Pancreas (tissue), 10 donors: ENCODE data around the gene SIRT5. TPM values are rescaled to one million over a fixed set of nuclear protein-coding genes. Genes with fewer than 3 reads are reported as not detected.

Source experiments
- ATAC-seq, 4 donors: fragments of 200-7000 bp; cut with Tn5 transposase; one replicate each; pipeline versions ENCODE4 v1.8.0 to v1.9.1; 2020; ENCODE audit warnings: mild to moderate bottlenecking in 4 of 4, moderate library complexity in 4 of 4
- DNase-seq, 6 donors: peaks; one replicate each; pipeline ENCODE4 v3.0.0-alpha.2; 2020
- FAIRE-seq: peaks from 2 replicates; lab custom pipeline; 2012; peaks lifted over from hg19 to GRCh38; lab: Jason Lieb, UNC
- H3K27ac ChIP-seq, 4 donors: fragments of 200-600 bp; sonication (generic); 1 replicate in 3 of 4; 2 replicates in 1 of 4; pipeline versions ENCODE4 v1.5.0 to v1.8.0; 2020
- H3K27me3 ChIP-seq, 4 donors: fragments of 200-600 bp; one replicate each; pipeline ENCODE4 v1.8.0; 2021
- H3K36me3 ChIP-seq, 3 donors: fragments of 200-600 bp; sonication (generic) in 1 of 3; one replicate each; pipeline versions ENCODE4 v1.5.0 to v1.8.0; 2020 to 2021
- H3K4me1 ChIP-seq, 3 donors: fragments of 200-600 bp; one replicate each; pipeline ENCODE4 v1.8.0; 2021
- H3K4me3 ChIP-seq, 4 donors: fragments of 200-600 bp; sonication (generic) in 2 of 4; one replicate each; pipeline versions ENCODE4 v1.5.0 to v1.8.0; 2020 to 2021
- H3K9me3 ChIP-seq, 4 donors: fragments of 200-600 bp; one replicate each; pipeline ENCODE4 v1.8.0; 2021
- WGBS, 2 donors: extraction: QIAGEN DNeasy Blood & Tissue Kit; methylation state at CpG; one replicate each; pipeline ENCODE4 v1.1.7; 2013; 5-methylcytosine and 5-hydroxymethylcytosine counted together
- intact Hi-C, 3 donors: fragments of 100-400 bp; cut with DNase I; formaldehyde crosslinking; loops; one replicate each; pipeline versions ENCODE4 v1.11.1 to v1.14.2; 2022
- polyA plus RNA-seq, 2 donors: library from polyadenylated mRNA; stranded (reverse); fragments of 200-250 nt; gene quantifications; one replicate each; pipeline ENCODE4 v1.2.3, GENCODE V29; 2013
- total RNA-seq, 6 donors: library from RNA; stranded (reverse); fragmentation: NEBNext Ultra II Directional in 4 of 6; extraction: Animal tissue kit (Norgen Biotek cat#: 25700) in 4 of 6; gene quantifications; one replicate each; pipeline versions ENCODE4 v1.2.1 to v1.2.4, GENCODE V29; 2021 to 2023
- TF ChIP-seq, protein P1 (sequence below), 4 donors: fragments of 200-600 bp; sonication (generic) in 3 of 4; IDR thresholded peaks; one replicate each; pipeline versions ENCODE4 v1.5.0 to v1.8.0; 2021; ENCODE audit warnings: antibody characterized with exemption in 4 of 4
- donor health status: healthy with polysubstance abuse.
- donor health status: DM: no; HTN: no; CAD: no; lungs with moderate emphysema.
- donor health status: DM: no; HTN: no; CAD: no.
- donor health status: control.
- donor health status: control.
- donor health status: Bipolar disorder and iron deficiency.
- donor health status: DM: yes; HTN: yes; CAD: no.
- donor health status: DM: no; HTN: no; CAD: no.
- donor health status: DM: no; HTN: no; CAD: no.
- donor health status: DM: yes; HTN: yes; CAD: no.

The SIRT5 gene
- total and polyA plus RNA-seq, 8 donors: 3.8 to 8.6 (median 4.9) TPM

DNA sequence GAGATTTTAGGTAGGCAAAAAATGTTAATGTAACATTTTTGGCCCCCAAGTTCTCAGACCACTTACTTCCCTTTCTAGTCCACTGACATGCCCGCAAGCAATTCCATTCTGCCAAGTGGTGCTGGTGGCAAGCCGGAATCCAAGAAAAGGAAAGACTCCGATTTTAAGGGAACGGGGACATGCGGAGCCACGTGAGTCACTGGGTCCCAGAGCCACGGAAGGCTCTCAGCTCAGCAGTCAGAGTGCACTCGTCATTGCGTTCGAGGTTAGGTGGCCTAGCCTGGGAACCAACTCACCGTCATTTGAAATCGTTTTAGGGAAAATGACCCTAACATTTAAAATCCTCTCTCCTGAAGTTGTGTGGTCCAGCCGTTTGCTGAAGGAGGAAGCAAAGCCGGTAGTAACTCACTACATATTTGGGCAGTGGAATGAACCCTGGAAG, 711 bp upstream of the SIRT5 start:
- Histone ChIP-seq H3K36me3 (no peaks in the 10 kb centered on the region), H3K9me3 (no peaks in the 10 kb centered on the region), H3K27ac (peak overlapping the region; percentile 89 to 98 (median 96)), H3K4me1 (peaks cover 0 to 4% (median 0%) of the 10 kb centered on the region in 3 donors), H3K27me3 (no peaks in the 10 kb centered on the region), H3K4me3 (peak overlapping the region; percentile 23 to 90 (median 64))
- peak in 2 of 4 donors; percentile 3 to 4 for ATAC-seq
- peak in 4 of 6 donors; percentile 18 to 53 (median 38) for DNase-seq
- no peak for FAIRE-seq
- TF ChIP-seq, protein P1, sequence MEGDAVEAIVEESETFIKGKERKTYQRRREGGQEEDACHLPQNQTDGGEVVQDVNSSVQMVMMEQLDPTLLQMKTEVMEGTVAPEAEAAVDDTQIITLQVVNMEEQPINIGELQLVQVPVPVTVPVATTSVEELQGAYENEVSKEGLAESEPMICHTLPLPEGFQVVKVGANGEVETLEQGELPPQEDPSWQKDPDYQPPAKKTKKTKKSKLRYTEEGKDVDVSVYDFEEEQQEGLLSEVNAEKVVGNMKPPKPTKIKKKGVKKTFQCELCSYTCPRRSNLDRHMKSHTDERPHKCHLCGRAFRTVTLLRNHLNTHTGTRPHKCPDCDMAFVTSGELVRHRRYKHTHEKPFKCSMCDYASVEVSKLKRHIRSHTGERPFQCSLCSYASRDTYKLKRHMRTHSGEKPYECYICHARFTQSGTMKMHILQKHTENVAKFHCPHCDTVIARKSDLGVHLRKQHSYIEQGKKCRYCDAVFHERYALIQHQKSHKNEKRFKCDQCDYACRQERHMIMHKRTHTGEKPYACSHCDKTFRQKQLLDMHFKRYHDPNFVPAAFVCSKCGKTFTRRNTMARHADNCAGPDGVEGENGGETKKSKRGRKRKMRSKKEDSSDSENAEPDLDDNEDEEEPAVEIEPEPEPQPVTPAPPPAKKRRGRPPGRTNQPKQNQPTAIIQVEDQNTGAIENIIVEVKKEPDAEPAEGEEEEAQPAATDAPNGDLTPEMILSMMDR (IDR thresholded peaks at IDR 0.05): no peak
- intact Hi-C loops: no loop called here
- WGBS, 2 donors: 1 to 2% methylated on average over 14 of the region's 14 CpGs

DNA sequence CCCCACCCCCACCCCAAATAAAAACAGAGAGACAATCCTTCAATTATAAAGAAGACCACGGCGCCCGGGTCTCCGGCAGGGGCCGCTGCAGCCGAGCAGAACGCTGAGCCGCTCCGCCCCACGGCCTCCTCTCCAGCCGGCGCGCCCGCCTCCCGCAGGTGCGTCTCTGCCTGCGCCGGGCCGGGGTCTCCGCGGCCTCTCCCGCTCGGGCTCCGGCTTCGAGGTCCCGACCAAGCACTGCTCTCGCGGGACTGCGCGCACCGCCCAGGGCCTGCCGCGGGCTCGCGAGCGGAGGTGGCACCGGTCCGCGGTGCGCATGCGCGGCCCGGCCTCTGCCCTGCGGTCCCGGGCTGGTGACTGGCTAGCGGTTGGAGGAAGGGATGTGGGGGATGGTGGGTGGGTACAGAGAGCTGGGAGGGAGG, 241 bp upstream of the SIRT5 start:
- TF ChIP-seq, protein P1 (IDR thresholded peaks at IDR 0.05): peak in 3 of 4 donors; percentile 8 to 41 (median 26)
- peak; percentile 93 to 97 (median 95) for ATAC-seq
- no peak for FAIRE-seq

DNA sequence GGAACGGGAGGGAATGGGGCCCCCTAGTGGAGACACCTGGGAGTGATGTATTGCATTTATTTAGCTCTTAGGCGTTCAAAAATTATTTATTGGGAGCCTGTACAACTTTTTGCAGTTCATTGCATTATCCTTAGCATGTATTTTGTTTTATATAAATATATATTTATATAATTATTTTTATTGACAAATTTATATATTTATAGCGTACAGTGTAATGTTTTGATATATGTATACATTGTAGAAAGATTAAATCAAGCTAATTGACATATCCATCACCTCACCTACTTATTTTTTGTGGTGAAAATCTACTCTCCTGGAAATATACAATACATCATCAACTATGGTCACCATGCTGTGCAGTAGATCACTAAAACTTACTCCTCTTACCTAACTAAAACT, 975 bp downstream of the SIRT5 start:
- Histone ChIP-seq H3K4me1 (peaks cover 0 to 4% (median 0%) of the 10 kb centered on the region in 3 donors), H3K27ac (peak overlapping the region; percentile 89 to 98 (median 96)), H3K36me3 (no peaks in the 10 kb centered on the region), H3K4me3 (peak overlapping the region; percentile 58 to 90 (median 70)), H3K27me3 (no peaks in the 10 kb centered on the region), H3K9me3 (no peaks in the 10 kb centered on the region)
- DNase-seq: no peak
- 19 to 24% methylated on average over 3 of the region's 3 CpGs for WGBS, 2 donors
- peak; percentile 23 for FAIRE-seq
- ATAC-seq: no peak
- intact Hi-C loops: no loop called here
- TF ChIP-seq, protein P1 (IDR thresholded peaks at IDR 0.05): peak; percentile 65 to 81 (median 75)

More for the DNA sequence above, 241 bp upstream of the SIRT5 start:
- WGBS, 2 donors: 0% methylated on average over 39 to 46 of the region's 46 CpGs
- DNase-seq: peak; percentile 92 to 97 (median 94)
- Histone ChIP-seq H3K36me3 (no peaks in the 10 kb centered on the region), H3K9me3 (no peaks in the 10 kb centered on the region), H3K4me1 (peaks cover 0 to 4% (median 0%) of the 10 kb centered on the region in 3 donors), H3K27me3 (no peaks in the 10 kb centered on the region), H3K4me3 (peak overlapping the region; percentile 58 to 90 (median 70)), H3K27ac (peak overlapping the region; percentile 89 to 98 (median 96))
- intact Hi-C loops: no loop called here

DNA sequence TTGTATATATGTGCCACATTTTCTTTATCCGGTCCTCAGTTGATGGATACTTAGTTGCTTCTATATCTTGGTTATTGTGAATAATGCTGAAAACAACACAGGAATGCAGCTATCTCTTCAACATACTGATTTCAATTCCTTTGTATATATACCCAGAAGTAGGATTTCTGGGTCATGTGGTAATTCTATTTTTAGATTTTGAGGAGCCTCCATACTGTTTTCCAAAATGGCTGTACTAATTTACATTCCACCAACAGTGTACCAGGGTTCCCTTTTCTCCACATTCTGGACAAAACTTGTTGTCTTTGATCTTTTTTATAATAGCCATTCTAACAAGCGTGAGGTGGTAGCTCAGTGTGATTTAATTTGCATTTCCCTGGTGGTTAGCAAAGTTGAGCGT, 1.6 kb downstream of the SIRT5 start:
- H3K27ac ChIP-seq: no peak overlapping the region

More for the DNA sequence above, 1.6 kb downstream of the SIRT5 start:
- TF ChIP-seq, protein P1 (IDR thresholded peaks at IDR 0.05): no peak
- Histone ChIP-seq H3K4me1 (peaks cover 0 to 4% (median 0%) of the 10 kb centered on the region in 3 donors), H3K9me3 (no peaks in the 10 kb centered on the region), H3K4me3 (no peak overlapping the region), H3K27me3 (no peaks in the 10 kb centered on the region), H3K36me3 (no peaks in the 10 kb centered on the region)
- WGBS, 2 donors: 88 to 96% methylated on average over 3 of the region's 3 CpGs
- no peak for FAIRE-seq
- intact Hi-C loops: no loop called here
- ATAC-seq: no peak
- no peak for DNase-seq
